Lower lobe of right lung (tissue), 2 donors: ENCODE data around the gene NDUFV1. TPM values are rescaled to one million over a fixed set of nuclear protein-coding genes. Genes with fewer than 3 reads are reported as not detected.
A peak's percentile ranks its signal among the peaks of the same experiment; 100 is the strongest.

Experiments used
- ATAC-seq, 2 donors: fragments of 200-7000 bp; cut with Tn5 transposase; one replicate each; pipeline ENCODE4 v1.9.1; 2020 to 2022; ENCODE audit warnings: mild to moderate bottlenecking in 2 of 2, moderate library complexity in 2 of 2
- DNase-seq: peaks from one replicate; pipeline ENCODE4 v3.0.0-alpha.2; 2020
- H3K27ac ChIP-seq: fragments of 200-600 bp; one replicate; pipeline ENCODE4 v1.8.0; 2022
- H3K27me3 ChIP-seq: fragments of 200-600 bp; one replicate; pipeline ENCODE4 v1.8.0; 2022; ENCODE audit warnings: low read depth
- H3K36me3 ChIP-seq: fragments of 200-600 bp; one replicate; pipeline ENCODE4 v1.8.0; 2022; ENCODE audit warnings: mild to moderate bottlenecking
- H3K4me1 ChIP-seq: fragments of 200-600 bp; one replicate; pipeline ENCODE4 v1.8.0; 2022
- H3K4me3 ChIP-seq: fragments of 200-600 bp; one replicate; pipeline ENCODE4 v1.8.0; 2022; ENCODE audit warnings: mild to moderate bottlenecking
- H3K9me3 ChIP-seq: fragments of 200-600 bp; one replicate; pipeline ENCODE4 v1.8.0; 2022
- CTCF ChIP-seq: fragments of 200-600 bp; IDR thresholded peaks from one replicate; pipeline ENCODE4 v1.8.0; 2022; ENCODE audit warnings: antibody characterized with exemption, mild to moderate bottlenecking
- intact Hi-C: fragments of 100-400 bp; cut with DNase I; formaldehyde crosslinking; loops from one replicate; pipeline ENCODE4 v1.11.0; 2022
- total RNA-seq: library from RNA; stranded (reverse); fragmentation: NEBNext Ultra II Directional; extraction: Animal tissue kit (Norgen Biotek cat#: 25700); gene quantifications from one replicate; pipeline ENCODE4 v1.2.1, GENCODE V29; 2021
- donor health status: DM: no; HTN: yes; CAD: no; lungs with severe emphysema.

Gene NDUFV1
- total RNA-seq, 1 donor from 2014 or later: 143 TPM

- ATAC-seq: peak in 1 of 2 donors; percentile 23
- no peak for TF ChIP-seq CTCF
- DNase-seq: no peak
- Histone ChIP-seq H3K36me3 (no peaks in the 10 kb centered on the region), H3K9me3 (no peaks in the 10 kb centered on the region), H3K4me3 (no peak overlapping the region), H3K27me3 (peaks cover 13% of the 10 kb centered on the region), H3K4me1 (peaks cover 14% of the 10 kb centered on the region), H3K27ac (no peak overlapping the region)
- intact Hi-C loops: no loop called here
Observed at GRCh38 chr11:67576735-67577475, 29.8 kb upstream of the NDUFV1 start.

GRCh38 chr11:67577951-67578350 lies 28.8 kb upstream of the NDUFV1 start:
- Histone ChIP-seq H3K27ac (no peak overlapping the region), H3K4me3 (no peak overlapping the region), H3K27me3 (peaks cover 13% of the 10 kb centered on the region), H3K36me3 (no peaks in the 10 kb centered on the region), H3K9me3 (no peaks in the 10 kb centered on the region), H3K4me1 (peaks cover 24% of the 10 kb centered on the region)
- intact Hi-C loops: no loop called here
- DNase-seq (no peak), ATAC-seq (no peak)
- TF ChIP-seq CTCF: no peak

GRCh38 chr11:67581469-67581868 lies 25.3 kb upstream of the NDUFV1 start:
- ATAC-seq: no peak
- TF ChIP-seq CTCF: no peak
- H3K27me3 ChIP-seq: peaks cover 8% of the 10 kb centered on the region
- no peaks in the 10 kb centered on the region for H3K9me3 ChIP-seq
- no peak overlapping the region for H3K4me3 ChIP-seq
- peak; percentile 67 for DNase-seq
- peaks cover 19% of the 10 kb centered on the region for H3K36me3 ChIP-seq
- peaks cover 36% of the 10 kb centered on the region for H3K4me1 ChIP-seq
- peak overlapping the region; percentile 97 for H3K27ac ChIP-seq
- intact Hi-C loops: no loop called here

- Histone ChIP-seq H3K9me3 (no peaks in the 10 kb centered on the region), H3K4me1 (peaks cover 36% of the 10 kb centered on the region), H3K27me3 (peaks cover 4% of the 10 kb centered on the region), H3K36me3 (peaks cover 25% of the 10 kb centered on the region), H3K27ac (peak overlapping the region; percentile 97), H3K4me3 (no peak overlapping the region)
- ATAC-seq (no peak), DNase-seq (no peak)
- no peak for TF ChIP-seq CTCF
- intact Hi-C loops: no loop called here
Observed at GRCh38 chr11:67582011-67582410, 24.7 kb upstream of the NDUFV1 start.

GRCh38 chr11:67583247-67584204 lies 23.2 kb upstream of the NDUFV1 start, which contains the start of gene GSTP1:
GSTP1 (plus strand) TSS chr11:67583812; CDS start chr11:67583844, 32 bp downstream.
- DNase-seq (peak; percentile 95), ATAC-seq (peak; percentile 95)
- Histone ChIP-seq H3K27me3 (no peaks in the 10 kb centered on the region), H3K36me3 (peaks cover 37% of the 10 kb centered on the region), H3K9me3 (no peaks in the 10 kb centered on the region), H3K4me3 (peak within 1 kb of the TSS; percentile 76), H3K4me1 (peaks cover 36% of the 10 kb centered on the region), H3K27ac (peak within 1 kb of the TSS; percentile 97)
- intact Hi-C loops: no loop called here
- TF ChIP-seq CTCF: peak; percentile 87
